GM23248 (cell line): Measurements from ENCODE around the gene BCAR3. TPM values are rescaled to one million over a fixed set of nuclear protein-coding genes. Genes with fewer than 3 reads are reported as not detected.

ENCODE experiments used
- DNase-seq: peaks from one replicate; pipeline ENCODE4 v3.0.0-alpha.2; 2015
- H2AFZ ChIP-seq: fragments of 200-600 bp; sonication (generic); 2 replicates; pipeline ENCODE4 v1.6.1; 2016; ENCODE audit warnings: antibody characterized with exemption
- H3F3A ChIP-seq: fragments of 200-600 bp; sonication (generic); 2 replicates; pipeline ENCODE4 v1.6.1; 2016; ENCODE audit warnings: mild to moderate bottlenecking, antibody characterized with exemption, mixed run types; ENCODE audit not compliant: insufficient read depth
- H3K27ac ChIP-seq: fragments of 200-600 bp; sonication (generic); 2 replicates; pipeline ENCODE4 v1.5.1; 2016; ENCODE audit warnings: mild to moderate bottlenecking
- H3K27me3 ChIP-seq: fragments of 200-600 bp; sonication (generic); replicated peaks from 2 replicates; pipeline ENCODE4 v1.6.1; 2016; ENCODE audit warnings: mild to moderate bottlenecking; ENCODE audit not compliant: insufficient read depth
- H3K36me3 ChIP-seq: fragments of 200-600 bp; sonication (generic); 2 replicates; pipeline ENCODE4 v1.6.1; 2016; ENCODE audit warnings: low read depth, mild to moderate bottlenecking
- H3K4me1 ChIP-seq: fragments of 200-600 bp; sonication (generic); 2 replicates; pipeline ENCODE4 v1.6.1; 2016; ENCODE audit warnings: mild to moderate bottlenecking; ENCODE audit not compliant: insufficient read depth
- H3K4me2 ChIP-seq: fragments of 200-600 bp; sonication (generic); one replicate; pipeline ENCODE4 v1.6.1; 2016; ENCODE audit warnings: mild to moderate bottlenecking; ENCODE audit not compliant: unreplicated experiment
- H3K4me3 ChIP-seq: fragments of 200-600 bp; sonication (generic); 2 replicates; pipeline ENCODE4 v1.5.1; 2016; ENCODE audit warnings: mild to moderate bottlenecking
- H3K79me2 ChIP-seq: fragments of 200-600 bp; sonication (generic); 2 replicates; pipeline ENCODE4 v1.6.1; 2016; ENCODE audit warnings: mild to moderate bottlenecking; ENCODE audit not compliant: insufficient read depth
- H3K9ac ChIP-seq: fragments of 200-600 bp; sonication (generic); 2 replicates; pipeline ENCODE4 v1.6.1; 2016; ENCODE audit warnings: mild to moderate bottlenecking
- H3K9me2 ChIP-seq: fragments of 200-600 bp; sonication (generic); 2 replicates; pipeline ENCODE4 v1.6.1; 2016; ENCODE audit warnings: mixed run types, mild to moderate bottlenecking, moderate library complexity; ENCODE audit not compliant: insufficient read depth
- H3K9me3 ChIP-seq: fragments of 200-600 bp; sonication (generic); one replicate; pipeline ENCODE4 v1.6.1; 2017; ENCODE audit warnings: low read depth
- H4K20me1 ChIP-seq: fragments of 200-600 bp; sonication (generic); 2 replicates; pipeline ENCODE4 v1.6.0; 2016; ENCODE audit not compliant: insufficient read depth
- EZH2 ChIP-seq: fragments of 200-600 bp; sonication (generic); IDR thresholded peaks from 2 replicates; pipeline ENCODE4 v1.6.1; 2018; ENCODE audit warnings: antibody characterized with exemption, mild to moderate bottlenecking; ENCODE audit not compliant: insufficient read depth, poor library complexity, severe bottlenecking
- EZH2phosphoT487 ChIP-seq: fragments of 200-600 bp; sonication (generic); IDR thresholded peaks from 2 replicates; pipeline ENCODE4 v1.6.1; 2018; ENCODE audit warnings: antibody characterized with exemption, moderate library complexity, mild to moderate bottlenecking, low read depth; ENCODE audit not compliant: insufficient read depth
- WGBS, 2 experiments: methylation state at CpG; one replicate each; pipeline ENCODE4 v1.1.6; 2015 to 2017; ENCODE audit warnings: low lambda C conversion rate in 2 of 2, low coverage in 1 of 2; ENCODE audit errors: missing lambda C conversion rate in 2 of 2; 5-methylcytosine and 5-hydroxymethylcytosine counted together
- in situ Hi-C: fragments of 300-500 bp; cut with MboI; formaldehyde crosslinking; loops from 2 replicates; pipeline ENCODE4 v1.15.0; 2020
- polyA plus RNA-seq: library from polyadenylated mRNA; unstranded; fragments of >200 nt; fragmentation: Nextera tagmentation; extraction: Ambion mirVana; gene quantifications from 2 replicates; pipeline ENCODE4 v1.2.1, GENCODE V29; 2016
- total RNA-seq: library from RNA; depleted of rRNA; stranded (reverse); fragments of >200 nt; shearing (Covaris generic); gene quantifications from 2 replicates; pipeline ENCODE4 v1.2.3, GENCODE V29; 2014

BCAR3 gene
- total and polyA plus RNA-seq, 2 experiments from 2014 or later, result 65.1 to 83.2 TPM

GRCh38 chr1:93668121-93668520 lies 13.5 kb downstream of the BCAR3 start:
- no peaks in the 10 kb centered on the region for H3K27me3 ChIP-seq
- no peak overlapping the region for H2AFZ ChIP-seq
- peaks cover 99% of the 10 kb centered on the region for H3K79me2 ChIP-seq
- no peak overlapping the region for H3K27ac ChIP-seq
- H3K4me2 ChIP-seq, result no peak overlapping the region
- peaks cover 58% of the 10 kb centered on the region for H3K36me3 ChIP-seq
- H4K20me1 ChIP-seq, result peaks cover 24% of the 10 kb centered on the region; the same call in 1 of the 2 replicates
- H3K4me3 ChIP-seq, result no peak overlapping the region
- H3K9me3 ChIP-seq, result no peaks in the 10 kb centered on the region
- H3F3A ChIP-seq, result peaks cover 93% of the 10 kb centered on the region
- no peak for DNase-seq
- 94 to 98% methylated on average over 5 of the region's 5 CpGs for WGBS, 2 experiments
- H3K4me1 ChIP-seq, result peaks cover 89% of the 10 kb centered on the region
- no peaks in the 10 kb centered on the region for H3K9me2 ChIP-seq
- in situ Hi-C loops, result no loop called here
- no peak for TF ChIP-seq EZH2phosphoT487
- TF ChIP-seq EZH2, result no peak
- no peak overlapping the region for H3K9ac ChIP-seq

GRCh38 chr1:93667642-93668041 lies 14.0 kb downstream of the BCAR3 start:
- H3K9ac ChIP-seq, result no peak overlapping the region
- no peak overlapping the region for H3K27ac ChIP-seq
- in situ Hi-C loops, result no loop called here
- H3K4me2 ChIP-seq, result no peak overlapping the region
- no peak for DNase-seq
- H3K79me2 ChIP-seq, result peaks cover 99% of the 10 kb centered on the region
- peaks cover 89% of the 10 kb centered on the region for H3K4me1 ChIP-seq
- H3K27me3 ChIP-seq, result no peaks in the 10 kb centered on the region
- H3K9me3 ChIP-seq, result no peaks in the 10 kb centered on the region
- TF ChIP-seq EZH2 (no peak), EZH2phosphoT487 (no peak)
- H3K36me3 ChIP-seq, result peaks cover 55% of the 10 kb centered on the region
- H3K9me2 ChIP-seq, result no peaks in the 10 kb centered on the region
- H3K4me3 ChIP-seq, result no peak overlapping the region
- peaks cover 93% of the 10 kb centered on the region for H3F3A ChIP-seq
- H2AFZ ChIP-seq, result no peak overlapping the region
- WGBS, 2 experiments, result 94 to 99% methylated on average over 4 of the region's 4 CpGs
- H4K20me1 ChIP-seq, result peaks cover 24% of the 10 kb centered on the region; the same call in 1 of the 2 replicates

GRCh38 chr1:93666613-93667384 lies 14.8 kb downstream of the BCAR3 start:
- WGBS, 2 experiments, result 94 to 96% methylated on average over 14 of the region's 14 CpGs
- no peak for DNase-seq
- H3K9ac ChIP-seq, result no peak overlapping the region
- H3K36me3 ChIP-seq, result peaks cover 50% of the 10 kb centered on the region
- no peak overlapping the region for H3K27ac ChIP-seq
- H3K9me3 ChIP-seq, result no peaks in the 10 kb centered on the region
- H2AFZ ChIP-seq, result no peak overlapping the region
- peaks cover 24% of the 10 kb centered on the region; the same call in 1 of the 2 replicates for H4K20me1 ChIP-seq
- no peak overlapping the region for H3K4me2 ChIP-seq
- in situ Hi-C loops, result no loop called here
- no peak overlapping the region for H3K4me3 ChIP-seq
- peaks cover 93% of the 10 kb centered on the region for H3F3A ChIP-seq
- H3K27me3 ChIP-seq, result no peaks in the 10 kb centered on the region
- TF ChIP-seq EZH2phosphoT487 (no peak), EZH2 (no peak)
- H3K9me2 ChIP-seq, result no peaks in the 10 kb centered on the region
- peaks cover 88% of the 10 kb centered on the region for H3K4me1 ChIP-seq
- peaks cover 94% of the 10 kb centered on the region for H3K79me2 ChIP-seq

GRCh38 chr1:93665015-93665414 lies 16.6 kb downstream of the BCAR3 start:
- WGBS, 2 experiments, result 77 to 79% methylated on average over 3 of the region's 3 CpGs
- peaks cover 40% of the 10 kb centered on the region for H3K36me3 ChIP-seq
- in situ Hi-C loops, result no loop called here

More at GRCh38 chr1:93665015-93665414, 16.6 kb downstream of the BCAR3 start:
- H3K9me2 ChIP-seq, result no peaks in the 10 kb centered on the region
- H4K20me1 ChIP-seq, result peaks cover 24% of the 10 kb centered on the region; the same call in 1 of the 2 replicates
- H3K4me2 ChIP-seq, result peak overlapping the region; percentile 58
- H3K27me3 ChIP-seq, result no peaks in the 10 kb centered on the region
- peak overlapping the region; percentile 52; the same call in 1 of the 2 replicates for H3K9ac ChIP-seq
- H3K4me1 ChIP-seq, result peaks cover 82% of the 10 kb centered on the region
- no peaks in the 10 kb centered on the region for H3K9me3 ChIP-seq
- H3F3A ChIP-seq, result peaks cover 95% of the 10 kb centered on the region
- TF ChIP-seq EZH2phosphoT487 (no peak), EZH2 (no peak)
- H3K27ac ChIP-seq, result peak overlapping the region; percentile 86
- peaks cover 94% of the 10 kb centered on the region for H3K79me2 ChIP-seq
- DNase-seq, result no peak
- H3K4me3 ChIP-seq, result peak overlapping the region; percentile 19; the same call in 1 of the 2 replicates
- H2AFZ ChIP-seq, result no peak overlapping the region
